SK-N-SH treated with all-trans-retinoic acid at 6 μM for 48 hours (cell line): Measurements from ENCODE around the gene ADGRD2.

Source experiments
- ATAC-seq: fragments of 200-7000 bp; cut with Tn5 transposase; 3 replicates; pipeline ENCODE4 v1.9.1; 2020; ENCODE audit warnings: mild to moderate bottlenecking, moderate library complexity
- ARNTL ChIP-seq: fragments of 450-650 bp; formaldehyde crosslinking; IDR thresholded peaks from 2 replicates; pipeline ENCODE4 v1.5.0; 2020; ENCODE audit warnings: low read depth, mild to moderate bottlenecking, moderate library complexity, borderline replicate concordance
- BACH2 ChIP-seq: fragments of 250-450 bp; sonication (Bioruptor Pico); IDR thresholded peaks from 2 replicates; pipeline ENCODE4 v1.9.0; 2021; ENCODE audit warnings: mild to moderate bottlenecking, borderline replicate concordance
- CREB5 ChIP-seq: fragments of 250-450 bp; sonication (Bioruptor Pico); IDR thresholded peaks from 2 replicates; pipeline ENCODE4 v1.5.1; 2020; ENCODE audit warnings: low read depth, mild to moderate bottlenecking, moderate library complexity
- CSDC2 ChIP-seq: fragments of 250-450 bp; sonication (Bioruptor Pico); IDR thresholded peaks from 2 replicates; pipeline ENCODE4 v1.5.0; 2020; ENCODE audit warnings: mild to moderate bottlenecking, moderate library complexity
- ESRRG ChIP-seq: fragments of 250-450 bp; sonication (Bioruptor Pico); IDR thresholded peaks from 2 replicates; pipeline ENCODE4 v1.6.1; 2021; ENCODE audit warnings: mild to moderate bottlenecking
- GLIS3 ChIP-seq: fragments of 250-450 bp; sonication (Bioruptor Pico); IDR thresholded peaks from 2 replicates; pipeline ENCODE4 v1.5.0; 2020; ENCODE audit warnings: mild to moderate bottlenecking, moderate library complexity
- ISL1 ChIP-seq: fragments of 250-450 bp; sonication (Bioruptor Pico); IDR thresholded peaks from 2 replicates; pipeline ENCODE4 v2.1.2; 2022; ENCODE audit warnings: mild to moderate bottlenecking, moderate library complexity
- OSR1 ChIP-seq: fragments of 250-450 bp; sonication (Bioruptor Pico); IDR thresholded peaks from 2 replicates; pipeline ENCODE4 v1.8.0; 2022; ENCODE audit warnings: moderate library complexity, mild to moderate bottlenecking, inconsistent platforms
- POU6F1 ChIP-seq: fragments of 250-450 bp; sonication (Bioruptor Pico); IDR thresholded peaks from 2 replicates; pipeline ENCODE4 v1.8.0; 2021; ENCODE audit warnings: low read depth, mild to moderate bottlenecking, moderate library complexity, borderline replicate concordance
- PPARA ChIP-seq: fragments of 250-450 bp; sonication (Bioruptor Pico); IDR thresholded peaks from 2 replicates; pipeline ENCODE4 v1.5.0; 2020; ENCODE audit warnings: mild to moderate bottlenecking, borderline replicate concordance
- SNAI2 ChIP-seq: fragments of 250-450 bp; sonication (Bioruptor Pico); IDR thresholded peaks from 2 replicates; pipeline ENCODE4 v1.5.0; 2020; ENCODE audit warnings: mild to moderate bottlenecking, moderate library complexity
- TCF4 ChIP-seq: fragments of 250-450 bp; sonication (Bioruptor Pico); IDR thresholded peaks from 2 replicates; pipeline ENCODE4 v1.8.0; 2021; ENCODE audit warnings: mild to moderate bottlenecking, moderate library complexity, borderline replicate concordance
- TOX ChIP-seq: fragments of 250-450 bp; sonication (Bioruptor Pico); IDR thresholded peaks from 2 replicates; pipeline ENCODE4 v1.8.0; 2021; ENCODE audit warnings: mild to moderate bottlenecking, moderate library complexity, borderline replicate concordance
- ZC3H10 ChIP-seq: fragments of 250-450 bp; sonication (Bioruptor Pico); IDR thresholded peaks from 2 replicates; pipeline ENCODE4 v1.5.1; 2021; ENCODE audit warnings: mild to moderate bottlenecking, moderate library complexity
- ZFP3 ChIP-seq: fragments of 250-450 bp; sonication (Bioruptor Pico); IDR thresholded peaks from 2 replicates; pipeline ENCODE4 v1.5.0; 2020; ENCODE audit warnings: mild to moderate bottlenecking, moderate library complexity
- ZFP30 ChIP-seq: fragments of 450-650 bp; formaldehyde crosslinking; IDR thresholded peaks from 2 replicates; pipeline ENCODE4 v1.5.0; 2022; ENCODE audit warnings: mild to moderate bottlenecking, moderate library complexity
- ZNF70 ChIP-seq: fragments of 450-650 bp; formaldehyde crosslinking; IDR thresholded peaks from 2 replicates; pipeline ENCODE4 v1.5.0; 2020; ENCODE audit warnings: mild to moderate bottlenecking, moderate library complexity
- ZNF8 ChIP-seq: fragments of 450-650 bp; formaldehyde crosslinking; IDR thresholded peaks from 2 replicates; pipeline ENCODE4 v1.5.0; 2020; ENCODE audit warnings: mild to moderate bottlenecking, moderate library complexity
- TF ChIP-seq, protein P1 (sequence below): fragments of 250-450 bp; sonication (Bioruptor Pico); IDR thresholded peaks from 2 replicates; pipeline ENCODE4 v1.5.0; 2020; ENCODE audit warnings: mild to moderate bottlenecking, moderate library complexity
- TF ChIP-seq, protein P2 (sequence below): fragments of 250-450 bp; sonication (Bioruptor Pico); IDR thresholded peaks from 2 replicates; pipeline ENCODE4 v1.5.1; 2021; ENCODE audit warnings: mild to moderate bottlenecking, moderate library complexity
- TF ChIP-seq, protein P3 (sequence below): fragments of 250-450 bp; sonication (Bioruptor Pico); IDR thresholded peaks from 2 replicates; pipeline ENCODE4 v1.8.0; 2020; ENCODE audit warnings: mild to moderate bottlenecking, moderate library complexity, borderline replicate concordance

ADGRD2 gene

DNA sequence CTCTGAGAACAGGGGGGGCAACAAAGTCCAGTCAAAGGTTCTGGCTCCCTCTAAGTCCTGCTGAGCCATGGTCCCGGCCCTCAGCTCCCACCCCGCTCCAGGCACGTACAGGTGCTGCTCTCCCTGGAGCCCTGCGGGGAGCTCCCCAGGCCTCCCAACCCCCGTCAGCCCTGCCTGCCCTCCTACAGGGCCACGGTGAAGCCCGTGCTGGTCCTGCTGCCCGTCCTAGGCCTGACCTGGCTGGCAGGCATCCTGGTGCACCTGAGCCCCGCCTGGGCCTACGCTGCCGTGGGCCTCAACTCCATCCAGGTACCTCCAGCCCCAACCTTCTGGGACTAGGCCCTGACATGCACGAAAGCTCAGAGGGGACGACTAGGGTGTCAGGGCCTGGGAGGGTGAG, 20.1 kb downstream of the ADGRD2 start:
- ATAC-seq = no peak
- no peak for TF ChIP-seq TCF4
- TF ChIP-seq, protein P1, sequence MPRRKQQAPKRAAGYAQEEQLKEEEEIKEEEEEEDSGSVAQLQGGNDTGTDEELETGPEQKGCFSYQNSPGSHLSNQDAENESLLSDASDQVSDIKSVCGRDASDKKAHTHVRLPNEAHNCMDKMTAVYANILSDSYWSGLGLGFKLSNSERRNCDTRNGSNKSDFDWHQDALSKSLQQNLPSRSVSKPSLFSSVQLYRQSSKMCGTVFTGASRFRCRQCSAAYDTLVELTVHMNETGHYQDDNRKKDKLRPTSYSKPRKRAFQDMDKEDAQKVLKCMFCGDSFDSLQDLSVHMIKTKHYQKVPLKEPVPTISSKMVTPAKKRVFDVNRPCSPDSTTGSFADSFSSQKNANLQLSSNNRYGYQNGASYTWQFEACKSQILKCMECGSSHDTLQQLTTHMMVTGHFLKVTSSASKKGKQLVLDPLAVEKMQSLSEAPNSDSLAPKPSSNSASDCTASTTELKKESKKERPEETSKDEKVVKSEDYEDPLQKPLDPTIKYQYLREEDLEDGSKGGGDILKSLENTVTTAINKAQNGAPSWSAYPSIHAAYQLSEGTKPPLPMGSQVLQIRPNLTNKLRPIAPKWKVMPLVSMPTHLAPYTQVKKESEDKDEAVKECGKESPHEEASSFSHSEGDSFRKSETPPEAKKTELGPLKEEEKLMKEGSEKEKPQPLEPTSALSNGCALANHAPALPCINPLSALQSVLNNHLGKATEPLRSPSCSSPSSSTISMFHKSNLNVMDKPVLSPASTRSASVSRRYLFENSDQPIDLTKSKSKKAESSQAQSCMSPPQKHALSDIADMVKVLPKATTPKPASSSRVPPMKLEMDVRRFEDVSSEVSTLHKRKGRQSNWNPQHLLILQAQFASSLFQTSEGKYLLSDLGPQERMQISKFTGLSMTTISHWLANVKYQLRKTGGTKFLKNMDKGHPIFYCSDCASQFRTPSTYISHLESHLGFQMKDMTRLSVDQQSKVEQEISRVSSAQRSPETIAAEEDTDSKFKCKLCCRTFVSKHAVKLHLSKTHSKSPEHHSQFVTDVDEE (CRISPR knock-in tag) = no peak
- no peak for TF ChIP-seq PPARA

- no peak for ATAC-seq
- no peak for TF ChIP-seq ZC3H10 (CRISPR knock-in tag)
- TF ChIP-seq TCF4 = no peak
- TF ChIP-seq, protein P2, sequence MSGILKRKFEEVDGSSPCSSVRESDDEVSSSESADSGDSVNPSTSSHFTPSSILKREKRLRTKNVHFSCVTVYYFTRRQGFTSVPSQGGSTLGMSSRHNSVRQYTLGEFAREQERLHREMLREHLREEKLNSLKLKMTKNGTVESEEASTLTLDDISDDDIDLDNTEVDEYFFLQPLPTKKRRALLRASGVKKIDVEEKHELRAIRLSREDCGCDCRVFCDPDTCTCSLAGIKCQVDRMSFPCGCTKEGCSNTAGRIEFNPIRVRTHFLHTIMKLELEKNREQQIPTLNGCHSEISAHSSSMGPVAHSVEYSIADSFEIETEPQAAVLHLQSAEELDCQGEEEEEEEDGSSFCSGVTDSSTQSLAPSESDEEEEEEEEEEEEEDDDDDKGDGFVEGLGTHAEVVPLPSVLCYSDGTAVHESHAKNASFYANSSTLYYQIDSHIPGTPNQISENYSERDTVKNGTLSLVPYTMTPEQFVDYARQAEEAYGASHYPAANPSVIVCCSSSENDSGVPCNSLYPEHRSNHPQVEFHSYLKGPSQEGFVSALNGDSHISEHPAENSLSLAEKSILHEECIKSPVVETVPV (CRISPR knock-in tag) = no peak
- TF ChIP-seq, protein P3, sequence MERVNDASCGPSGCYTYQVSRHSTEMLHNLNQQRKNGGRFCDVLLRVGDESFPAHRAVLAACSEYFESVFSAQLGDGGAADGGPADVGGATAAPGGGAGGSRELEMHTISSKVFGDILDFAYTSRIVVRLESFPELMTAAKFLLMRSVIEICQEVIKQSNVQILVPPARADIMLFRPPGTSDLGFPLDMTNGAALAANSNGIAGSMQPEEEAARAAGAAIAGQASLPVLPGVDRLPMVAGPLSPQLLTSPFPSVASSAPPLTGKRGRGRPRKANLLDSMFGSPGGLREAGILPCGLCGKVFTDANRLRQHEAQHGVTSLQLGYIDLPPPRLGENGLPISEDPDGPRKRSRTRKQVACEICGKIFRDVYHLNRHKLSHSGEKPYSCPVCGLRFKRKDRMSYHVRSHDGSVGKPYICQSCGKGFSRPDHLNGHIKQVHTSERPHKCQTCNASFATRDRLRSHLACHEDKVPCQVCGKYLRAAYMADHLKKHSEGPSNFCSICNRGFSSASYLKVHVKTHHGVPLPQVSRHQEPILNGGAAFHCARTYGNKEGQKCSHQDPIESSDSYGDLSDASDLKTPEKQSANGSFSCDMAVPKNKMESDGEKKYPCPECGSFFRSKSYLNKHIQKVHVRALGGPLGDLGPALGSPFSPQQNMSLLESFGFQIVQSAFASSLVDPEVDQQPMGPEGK = no peak
- TF ChIP-seq, all 23 proteins: peak for 0
Measured at GRCh38 chr9:124470726-124471125, 20.5 kb downstream of the ADGRD2 start.

- ATAC-seq = no peak
- TF ChIP-seq OSR1 (CRISPR knock-in tag) (no peak), GLIS3 (no peak), SNAI2 (no peak), ZC3H10 (CRISPR knock-in tag) (no peak), ZNF8 (no peak), ISL1 (CRISPR knock-in tag) (no peak), TOX (CRISPR knock-in tag) (no peak)
- TF ChIP-seq, protein P2 (CRISPR knock-in tag) = no peak
Measured at GRCh38 chr9:124471761-124472160, 21.5 kb downstream of the ADGRD2 start.

DNA sequence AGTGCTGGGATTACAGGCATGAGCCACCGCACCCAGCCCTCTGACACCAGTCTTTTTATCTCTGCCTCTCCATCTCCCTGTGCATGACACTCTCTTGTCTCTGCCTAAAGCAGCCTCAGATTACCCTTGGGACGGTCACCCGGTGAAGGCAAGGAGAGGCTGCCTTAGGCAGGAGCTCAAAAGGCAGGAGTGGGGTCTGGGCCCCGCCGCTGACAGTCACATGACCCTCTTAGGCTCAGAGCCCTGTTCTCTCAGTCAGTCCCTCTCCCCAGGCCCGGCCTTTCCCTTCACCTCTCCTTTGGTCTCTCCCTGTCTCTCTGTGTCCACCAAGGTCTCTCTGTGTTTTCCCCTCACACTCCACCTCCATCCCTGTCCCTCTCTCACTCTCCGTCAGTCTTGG, 22.5 kb downstream of the ADGRD2 start:
- no peak for ATAC-seq
- no peak for TF ChIP-seq ZNF70
- TF ChIP-seq PPARA = no peak
- TF ChIP-seq BACH2 = no peak
- TF ChIP-seq ARNTL (CRISPR knock-in tag) = no peak
- TF ChIP-seq, protein P1 (CRISPR knock-in tag) = no peak
- no peak for TF ChIP-seq ZFP3
- TF ChIP-seq GLIS3 = no peak
- no peak for TF ChIP-seq CSDC2 (CRISPR knock-in tag)
- TF ChIP-seq, protein P3 = no peak
- no peak for TF ChIP-seq ZNF8
- no peak for TF ChIP-seq TOX (CRISPR knock-in tag)
- TF ChIP-seq ZFP30 = no peak
- no peak for TF ChIP-seq ESRRG (CRISPR knock-in tag)
- no peak for TF ChIP-seq ISL1 (CRISPR knock-in tag)
- no peak for TF ChIP-seq CREB5
- TF ChIP-seq POU6F1 = no peak
